Measurements from ENCODE around the gene ERICH6B. TPM values are rescaled to one million over a fixed set of nuclear protein-coding genes. Genes with fewer than 3 reads are reported as not detected.
"Not testable (repeated sequence)": the region's sequence is repeated elsewhere in the genome, so short reads cannot be mapped to it uniquely, and the experiment has no call there.

The ERICH6B gene
- total RNA-seq, 2 experiments from 2014 or later, result not detected

- no peak for DNase-seq (ENCODE audit: low spot score)
- ChIA-PET POLR2A (no interaction called here), CTCF (ENCODE audit: unreplicated experiment) (no interaction called here)
- H3K9me2 ChIP-seq (ENCODE audit: insufficient read depth, low read length), result no peaks in the 10 kb centered on the region
- H3K27ac ChIP-seq (ENCODE audit: low read depth, low read length, poor library complexity, severe bottlenecking), result no peak overlapping the region
- no peaks in the 10 kb centered on the region for H3K79me2 ChIP-seq (ENCODE audit: insufficient read depth, low read depth, low read length)
- H3K4me2 ChIP-seq (ENCODE audit: low read length), result no peak overlapping the region
- no peak overlapping the region for H2AFZ ChIP-seq (ENCODE audit: low read length)
- no peak for TF ChIP-seq CTCF (conservative IDR thresholded peaks at IDR 0.05; ENCODE audit: low read length)
- no peak for TF ChIP-seq EZH2phosphoT487 (IDR thresholded peaks at IDR 0.05; ENCODE audit: borderline replicate concordance, low read depth, low read length)
- BruUV-seq (replicated peaks), result no TSS peak
- no peak overlapping the region for H3K4me3 ChIP-seq (ENCODE audit: low read depth, low read length, poor library complexity, severe bottlenecking)
- H4K20me1 ChIP-seq (ENCODE audit: insufficient read depth, low read length), result no peaks in the 10 kb centered on the region
- H3K9me3 ChIP-seq (ENCODE audit: low read length), result no peaks in the 10 kb centered on the region
- H3K4me1 ChIP-seq (ENCODE audit: insufficient read depth, low read length, poor library complexity, severe bottlenecking), result no peaks in the 10 kb centered on the region
- intact Hi-C loops (cut with micrococcal nuclease; ENCODE audit: unreplicated experiment), result no loop called here
- H3K36me3 ChIP-seq (ENCODE audit: insufficient read depth, low read length), result no peaks in the 10 kb centered on the region
These were observed 44.0 kb upstream of the ERICH6B start for GRCh38 chr13:45659536-45659935.

- no peak overlapping the region for H3K27ac ChIP-seq (ENCODE audit: low read depth, low read length, poor library complexity, severe bottlenecking)
- H3K4me1 ChIP-seq (ENCODE audit: insufficient read depth, low read length, poor library complexity, severe bottlenecking), result no peaks in the 10 kb centered on the region
- no peaks in the 10 kb centered on the region for H4K20me1 ChIP-seq (ENCODE audit: insufficient read depth, low read length)
- no TSS peak for BruUV-seq (replicated peaks)
- intact Hi-C loops (cut with micrococcal nuclease; ENCODE audit: unreplicated experiment), result no loop called here
- no peaks in the 10 kb centered on the region for H3K9me2 ChIP-seq (ENCODE audit: insufficient read depth, low read length)
- H3K4me2 ChIP-seq (ENCODE audit: low read length), result no peak overlapping the region
- H3K79me2 ChIP-seq (ENCODE audit: insufficient read depth, low read depth, low read length), result no peaks in the 10 kb centered on the region
- TF ChIP-seq CTCF (conservative IDR thresholded peaks at IDR 0.05; ENCODE audit: low read length) (no peak), EZH2phosphoT487 (IDR thresholded peaks at IDR 0.05; ENCODE audit: borderline replicate concordance, low read depth, low read length) (no peak)
- CTCF ChIA-PET (ENCODE audit: unreplicated experiment), result no interaction called here
- no peaks in the 10 kb centered on the region for H3K36me3 ChIP-seq (ENCODE audit: insufficient read depth, low read length)
- no peak for DNase-seq (ENCODE audit: low spot score)
- no peak overlapping the region for H3K4me3 ChIP-seq (ENCODE audit: low read depth, low read length, poor library complexity, severe bottlenecking)
- H3K9me3 ChIP-seq (ENCODE audit: low read length), result no peaks in the 10 kb centered on the region
- no peak overlapping the region for H2AFZ ChIP-seq (ENCODE audit: low read length)
- POLR2A ChIA-PET, result no interaction called here
These were observed 43.2 kb upstream of the ERICH6B start for GRCh38 chr13:45658586-45659235.

GRCh38 chr13:45654633-45655349 is 39.3 kb upstream of the ERICH6B start:
- Histone ChIP-seq H3K27ac (ENCODE audit: low read depth, low read length, poor library complexity, severe bottlenecking) (no peak overlapping the region), H3K9me3 (ENCODE audit: low read length) (no peaks in the 10 kb centered on the region), H3K79me2 (ENCODE audit: insufficient read depth, low read depth, low read length) (no peaks in the 10 kb centered on the region), H3K9me2 (ENCODE audit: insufficient read depth, low read length) (no peaks in the 10 kb centered on the region), H3K4me2 (ENCODE audit: low read length) (no peak overlapping the region), H3K36me3 (ENCODE audit: insufficient read depth, low read length) (no peaks in the 10 kb centered on the region), H2AFZ (ENCODE audit: low read length) (no peak overlapping the region), H3K4me1 (ENCODE audit: insufficient read depth, low read length, poor library complexity, severe bottlenecking) (no peaks in the 10 kb centered on the region), H3K4me3 (ENCODE audit: low read depth, low read length, poor library complexity, severe bottlenecking) (no peak overlapping the region), H4K20me1 (ENCODE audit: insufficient read depth, low read length) (no peaks in the 10 kb centered on the region)
- CTCF ChIA-PET (ENCODE audit: unreplicated experiment), result no interaction called here
- intact Hi-C loops (cut with micrococcal nuclease; ENCODE audit: unreplicated experiment), result no loop called here
- POLR2A ChIA-PET, result interaction anchor here (0.7 kb wide), 1 partner anchor 362 kb away, joined by 4 read pairs; no protein-coding TSS in a partner anchor
- TF ChIP-seq CTCF (conservative IDR thresholded peaks at IDR 0.05; ENCODE audit: low read length) (no peak), EZH2phosphoT487 (IDR thresholded peaks at IDR 0.05; ENCODE audit: borderline replicate concordance, low read depth, low read length) (no peak)
- DNase-seq (ENCODE audit: low spot score), result no peak
- no TSS peak for BruUV-seq (replicated peaks)

- intact Hi-C loops (cut with micrococcal nuclease; ENCODE audit: unreplicated experiment); BruUV-seq (replicated peaks); H3K27ac ChIP-seq (ENCODE audit: low read depth, low read length, poor library complexity, severe bottlenecking); H4K20me1 ChIP-seq (ENCODE audit: insufficient read depth, low read length); H3K4me2 ChIP-seq (ENCODE audit: low read length); CTCF ChIA-PET (ENCODE audit: unreplicated experiment); H3K4me1 ChIP-seq (ENCODE audit: insufficient read depth, low read length, poor library complexity, severe bottlenecking); H2AFZ ChIP-seq (ENCODE audit: low read length); H3K79me2 ChIP-seq (ENCODE audit: insufficient read depth, low read depth, low read length); DNase-seq (ENCODE audit: low spot score); H3K9me2 ChIP-seq (ENCODE audit: insufficient read depth, low read length); H3K4me3 ChIP-seq (ENCODE audit: low read depth, low read length, poor library complexity, severe bottlenecking); H3K36me3 ChIP-seq (ENCODE audit: insufficient read depth, low read length); POLR2A ChIA-PET: not testable (repeated sequence)
- H3K9me3 ChIP-seq (ENCODE audit: low read length), result peaks cover 13% of the 10 kb centered on the region
These were observed 29.7 kb upstream of the ERICH6B start for GRCh38 chr13:45645263-45645662.
